MM.1S (cell line): ENCODE measurements around the gene COPS9.

Experiments used
- EZH2 ChIP-seq: fragments of 300-600 bp; sonication (generic); optimal IDR thresholded peaks from 2 replicates; pipeline ENCODE3; 2017; ENCODE audit warnings: low read depth, mild to moderate bottlenecking, antibody characterized with exemption, low read length, mixed read lengths
- EZH2phosphoT487 ChIP-seq: fragments of 300-600 bp; sonication (generic); IDR thresholded peaks from 2 replicates; pipeline ENCODE4 v1.6.1; 2018; ENCODE audit warnings: antibody characterized with exemption, low read length
- TF ChIP-seq, protein P1 (sequence below): fragments of 300-600 bp; sonication (generic); IDR thresholded peaks from 2 replicates; pipeline ENCODE4 v1.5.1; 2016; ENCODE audit warnings: antibody characterized with exemption, low read length, mixed read lengths

DNA sequence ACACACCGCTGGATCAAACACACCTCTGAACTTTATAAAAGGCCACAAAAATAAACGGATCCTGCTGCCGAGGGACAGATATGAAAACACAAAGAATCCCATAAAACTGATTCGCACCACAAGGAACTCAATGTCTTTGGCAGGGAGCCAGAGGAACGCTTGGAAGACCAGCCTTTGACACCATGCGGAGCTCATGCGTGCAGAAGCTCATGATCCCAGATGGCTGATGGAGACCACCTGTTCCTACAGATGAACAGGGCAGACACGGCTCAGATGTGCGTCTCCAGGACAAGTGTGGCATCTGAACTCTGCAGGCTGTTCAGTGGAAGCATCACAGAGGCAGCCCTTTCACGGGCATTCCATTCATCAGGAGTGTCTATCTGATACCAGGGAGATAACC, 24.9 kb downstream of the COPS9 start:
- TF ChIP-seq, protein P1, sequence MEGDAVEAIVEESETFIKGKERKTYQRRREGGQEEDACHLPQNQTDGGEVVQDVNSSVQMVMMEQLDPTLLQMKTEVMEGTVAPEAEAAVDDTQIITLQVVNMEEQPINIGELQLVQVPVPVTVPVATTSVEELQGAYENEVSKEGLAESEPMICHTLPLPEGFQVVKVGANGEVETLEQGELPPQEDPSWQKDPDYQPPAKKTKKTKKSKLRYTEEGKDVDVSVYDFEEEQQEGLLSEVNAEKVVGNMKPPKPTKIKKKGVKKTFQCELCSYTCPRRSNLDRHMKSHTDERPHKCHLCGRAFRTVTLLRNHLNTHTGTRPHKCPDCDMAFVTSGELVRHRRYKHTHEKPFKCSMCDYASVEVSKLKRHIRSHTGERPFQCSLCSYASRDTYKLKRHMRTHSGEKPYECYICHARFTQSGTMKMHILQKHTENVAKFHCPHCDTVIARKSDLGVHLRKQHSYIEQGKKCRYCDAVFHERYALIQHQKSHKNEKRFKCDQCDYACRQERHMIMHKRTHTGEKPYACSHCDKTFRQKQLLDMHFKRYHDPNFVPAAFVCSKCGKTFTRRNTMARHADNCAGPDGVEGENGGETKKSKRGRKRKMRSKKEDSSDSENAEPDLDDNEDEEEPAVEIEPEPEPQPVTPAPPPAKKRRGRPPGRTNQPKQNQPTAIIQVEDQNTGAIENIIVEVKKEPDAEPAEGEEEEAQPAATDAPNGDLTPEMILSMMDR = no peak
- TF ChIP-seq EZH2 (no peak), EZH2phosphoT487 (no peak)
